Lower lobe of right lung (tissue), 2 donors: ENCODE results near the gene SNCA. TPM values are rescaled to one million over a fixed set of nuclear protein-coding genes. Genes with fewer than 3 reads are reported as not detected.

Experiments
- ATAC-seq, 2 donors: fragments of 200-7000 bp; cut with Tn5 transposase; one replicate each; pipeline ENCODE4 v1.9.1; 2020 to 2022; ENCODE audit warnings: mild to moderate bottlenecking in 2 of 2, moderate library complexity in 2 of 2
- DNase-seq: peaks from one replicate; pipeline ENCODE4 v3.0.0-alpha.2; 2020
- H3K27ac ChIP-seq: fragments of 200-600 bp; one replicate; pipeline ENCODE4 v1.8.0; 2022
- H3K27me3 ChIP-seq: fragments of 200-600 bp; one replicate; pipeline ENCODE4 v1.8.0; 2022; ENCODE audit warnings: low read depth
- H3K36me3 ChIP-seq: fragments of 200-600 bp; one replicate; pipeline ENCODE4 v1.8.0; 2022; ENCODE audit warnings: mild to moderate bottlenecking
- H3K4me1 ChIP-seq: fragments of 200-600 bp; one replicate; pipeline ENCODE4 v1.8.0; 2022
- H3K4me3 ChIP-seq: fragments of 200-600 bp; one replicate; pipeline ENCODE4 v1.8.0; 2022; ENCODE audit warnings: mild to moderate bottlenecking
- H3K9me3 ChIP-seq: fragments of 200-600 bp; one replicate; pipeline ENCODE4 v1.8.0; 2022
- intact Hi-C: fragments of 100-400 bp; cut with DNase I; formaldehyde crosslinking; loops from one replicate; pipeline ENCODE4 v1.11.0; 2022
- total RNA-seq: library from RNA; stranded (reverse); fragmentation: NEBNext Ultra II Directional; extraction: Animal tissue kit (Norgen Biotek cat#: 25700); gene quantifications from one replicate; pipeline ENCODE4 v1.2.1, GENCODE V29; 2021
- TF ChIP-seq, protein P1 (sequence below): fragments of 200-600 bp; IDR thresholded peaks from one replicate; pipeline ENCODE4 v1.8.0; 2022; ENCODE audit warnings: antibody characterized with exemption, mild to moderate bottlenecking
- donor health status: DM: no; HTN: yes; CAD: no; lungs with severe emphysema.

Gene SNCA
- total RNA-seq, 1 donor from 2014 or later, result 7.8 TPM

DNA sequence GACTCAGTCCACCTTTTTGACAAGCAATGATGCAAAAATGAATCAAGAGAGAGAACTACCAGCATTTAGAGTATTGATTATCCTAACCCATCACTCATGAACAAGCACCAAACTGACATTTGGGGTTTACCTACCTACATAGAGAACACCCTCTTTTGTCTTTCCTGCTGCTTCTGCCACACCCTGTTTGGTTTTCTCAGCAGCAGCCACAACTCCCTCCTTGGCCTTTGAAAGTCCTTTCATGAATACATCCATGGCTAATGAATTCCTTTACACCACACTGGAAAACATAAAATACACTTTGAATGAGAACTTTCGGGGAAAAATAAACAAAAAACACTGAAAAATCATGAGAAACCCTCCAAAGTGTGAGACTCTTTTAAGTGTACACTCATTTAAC is 1.5 kb downstream of the SNCA start:
- Histone ChIP-seq H3K27me3 (peaks cover 36% of the 10 kb centered on the region), H3K36me3 (no peaks in the 10 kb centered on the region), H3K4me1 (peaks cover 10% of the 10 kb centered on the region), H3K9me3 (no peaks in the 10 kb centered on the region), H3K27ac (no peak overlapping the region), H3K4me3 (no peak overlapping the region)
- ATAC-seq (no peak), DNase-seq (no peak)
- TF ChIP-seq, protein P1, sequence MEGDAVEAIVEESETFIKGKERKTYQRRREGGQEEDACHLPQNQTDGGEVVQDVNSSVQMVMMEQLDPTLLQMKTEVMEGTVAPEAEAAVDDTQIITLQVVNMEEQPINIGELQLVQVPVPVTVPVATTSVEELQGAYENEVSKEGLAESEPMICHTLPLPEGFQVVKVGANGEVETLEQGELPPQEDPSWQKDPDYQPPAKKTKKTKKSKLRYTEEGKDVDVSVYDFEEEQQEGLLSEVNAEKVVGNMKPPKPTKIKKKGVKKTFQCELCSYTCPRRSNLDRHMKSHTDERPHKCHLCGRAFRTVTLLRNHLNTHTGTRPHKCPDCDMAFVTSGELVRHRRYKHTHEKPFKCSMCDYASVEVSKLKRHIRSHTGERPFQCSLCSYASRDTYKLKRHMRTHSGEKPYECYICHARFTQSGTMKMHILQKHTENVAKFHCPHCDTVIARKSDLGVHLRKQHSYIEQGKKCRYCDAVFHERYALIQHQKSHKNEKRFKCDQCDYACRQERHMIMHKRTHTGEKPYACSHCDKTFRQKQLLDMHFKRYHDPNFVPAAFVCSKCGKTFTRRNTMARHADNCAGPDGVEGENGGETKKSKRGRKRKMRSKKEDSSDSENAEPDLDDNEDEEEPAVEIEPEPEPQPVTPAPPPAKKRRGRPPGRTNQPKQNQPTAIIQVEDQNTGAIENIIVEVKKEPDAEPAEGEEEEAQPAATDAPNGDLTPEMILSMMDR, result no peak
- intact Hi-C loops, result no loop called here

GRCh38 chr4:89834486-89835209 is 2.3 kb downstream of the SNCA start:
- intact Hi-C loops, result no loop called here
- DNase-seq (no peak), ATAC-seq (no peak)
- H3K4me3 ChIP-seq, result no peak overlapping the region
- no peaks in the 10 kb centered on the region for H3K9me3 ChIP-seq
- TF ChIP-seq, protein P1, result no peak
- H3K36me3 ChIP-seq, result no peaks in the 10 kb centered on the region
- H3K27ac ChIP-seq, result no peak overlapping the region
- peaks cover 15% of the 10 kb centered on the region for H3K4me1 ChIP-seq
- peaks cover 31% of the 10 kb centered on the region for H3K27me3 ChIP-seq

GRCh38 chr4:89829470-89830138 is 7.4 kb downstream of the SNCA start:
- H3K4me1 ChIP-seq, result peaks cover 5% of the 10 kb centered on the region
- H3K4me3 ChIP-seq, result no peak overlapping the region
- peak; percentile 63 for DNase-seq
- H3K9me3 ChIP-seq, result no peaks in the 10 kb centered on the region
- TF ChIP-seq, protein P1, result no peak
- H3K36me3 ChIP-seq, result no peaks in the 10 kb centered on the region
- intact Hi-C loops, result no loop called here
- no peak overlapping the region for H3K27ac ChIP-seq
- ATAC-seq, result peak; percentile 75 to 85
- H3K27me3 ChIP-seq, result no peaks in the 10 kb centered on the region

DNA sequence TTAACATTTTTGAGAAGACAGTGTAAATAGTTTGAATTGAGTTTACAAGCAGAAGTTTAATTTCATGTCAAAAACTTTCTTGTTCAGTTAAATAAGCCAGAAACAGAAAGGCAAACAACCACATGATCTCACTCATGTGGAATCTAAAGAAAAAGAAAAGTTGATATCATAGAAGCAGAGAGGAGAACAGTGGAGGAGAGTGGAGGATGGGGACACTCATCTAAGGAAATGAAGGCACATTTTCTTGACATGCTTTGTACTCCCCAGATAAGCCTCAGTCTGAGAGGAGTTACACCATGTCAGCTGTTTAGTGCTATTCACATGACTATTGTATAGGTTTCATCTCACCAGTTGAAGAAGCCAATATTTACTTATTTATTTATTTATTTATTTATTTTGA is 13.5 kb downstream of the SNCA start:
- Histone ChIP-seq H3K36me3 (no peaks in the 10 kb centered on the region), H3K4me3 (no peak overlapping the region), H3K27ac (no peak overlapping the region), H3K4me1 (no peaks in the 10 kb centered on the region), H3K27me3 (no peaks in the 10 kb centered on the region), H3K9me3 (no peaks in the 10 kb centered on the region)
- TF ChIP-seq, protein P1, result no peak
- ATAC-seq (no peak), DNase-seq (no peak)
- intact Hi-C loops, result no loop called here

DNA sequence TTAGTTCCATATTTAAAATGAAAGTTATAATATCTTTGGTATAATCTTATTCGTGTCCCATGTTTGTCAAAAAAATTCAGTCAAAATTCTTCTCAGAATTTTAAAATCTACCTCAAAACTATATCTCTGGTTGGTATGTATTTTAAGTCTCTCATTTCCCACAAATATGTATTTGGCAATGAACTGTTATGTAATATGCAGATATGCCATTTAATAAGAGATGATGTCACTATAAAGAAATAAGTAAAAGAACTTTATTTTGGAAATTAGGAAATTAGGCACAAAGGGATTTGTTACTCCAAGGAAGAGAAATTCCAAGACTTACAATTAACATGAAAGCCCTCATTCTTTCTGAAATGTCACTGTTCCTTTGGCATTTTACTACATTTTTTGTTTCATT is 15.3 kb downstream of the SNCA start:
- ATAC-seq (no peak), DNase-seq (no peak)
- TF ChIP-seq, protein P1, result no peak

More for the DNA sequence above, 15.3 kb downstream of the SNCA start:
- no peaks in the 10 kb centered on the region for H3K4me1 ChIP-seq
- H3K36me3 ChIP-seq, result no peaks in the 10 kb centered on the region
- no peak overlapping the region for H3K27ac ChIP-seq
- no peaks in the 10 kb centered on the region for H3K27me3 ChIP-seq
- H3K9me3 ChIP-seq, result no peaks in the 10 kb centered on the region
- intact Hi-C loops, result no loop called here
- no peak overlapping the region for H3K4me3 ChIP-seq
